ENCODE data around the gene HTT.

HTT gene

DNA sequence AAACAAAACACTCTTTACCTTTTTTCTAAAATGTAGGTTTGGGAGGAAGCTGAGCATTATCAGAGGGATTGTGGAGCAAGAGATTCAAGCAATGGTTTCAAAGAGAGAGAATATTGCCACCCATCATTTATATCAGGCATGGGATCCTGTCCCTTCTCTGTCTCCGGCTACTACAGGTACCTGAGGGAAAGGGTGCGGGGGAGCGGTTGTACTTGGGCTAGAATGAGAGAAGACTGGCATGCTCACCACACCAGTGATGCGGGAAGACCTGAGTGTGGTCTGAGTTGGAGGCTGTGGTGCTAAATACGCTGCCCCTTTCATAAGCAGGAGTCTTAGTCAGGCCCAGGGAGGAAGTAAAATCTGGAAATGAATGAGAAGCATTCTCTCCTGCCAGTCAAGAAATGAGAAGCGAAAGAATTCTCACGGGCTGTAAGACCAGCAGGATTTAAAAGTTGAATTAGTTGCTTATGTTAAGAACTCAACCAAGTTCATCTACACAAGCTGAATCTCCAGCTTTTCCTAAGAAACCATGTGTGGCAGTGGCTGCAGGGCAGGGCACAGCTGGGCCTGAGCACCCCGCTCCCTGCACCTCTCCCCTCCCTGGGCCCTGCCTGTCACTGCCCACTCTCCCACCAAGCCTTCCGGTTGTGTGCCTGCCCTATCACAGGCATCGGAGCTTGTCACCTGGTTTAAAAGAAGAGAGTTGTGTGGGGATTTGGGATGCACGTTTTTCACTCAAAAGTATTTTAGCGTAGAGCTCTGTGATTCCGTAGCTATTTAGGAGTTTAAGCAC, 149.7 kb downstream of the HTT start:
- no peak for DNase-seq

GRCh38 chr4:3225071-3225850, 150.8 kb downstream of the HTT start:
- no peak for DNase-seq

- no peak for DNase-seq
Observed at GRCh38 chr4:3225936-3226335, 151.5 kb downstream of the HTT start.

DNA sequence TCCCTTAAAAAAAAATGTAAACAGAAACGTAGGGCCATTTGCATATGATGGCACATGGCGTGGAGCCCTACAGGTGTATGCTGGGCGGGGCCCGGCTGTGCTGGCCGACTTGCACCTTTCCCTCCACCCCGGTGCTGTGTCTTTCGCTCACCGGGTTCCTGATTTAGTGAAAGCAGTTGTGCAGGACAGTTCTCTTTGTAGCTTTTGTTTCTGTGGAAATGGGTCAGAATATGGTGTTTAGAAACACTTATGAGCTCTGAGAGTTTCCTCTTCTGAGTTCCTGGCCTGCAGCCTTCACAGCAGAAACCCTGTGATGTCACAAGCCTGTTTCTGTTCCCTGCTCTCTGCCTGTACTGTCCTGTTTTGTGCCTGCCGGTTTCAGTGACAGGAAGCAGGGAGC, 152.0 kb downstream of the HTT start:
- no peak for DNase-seq

DNA sequence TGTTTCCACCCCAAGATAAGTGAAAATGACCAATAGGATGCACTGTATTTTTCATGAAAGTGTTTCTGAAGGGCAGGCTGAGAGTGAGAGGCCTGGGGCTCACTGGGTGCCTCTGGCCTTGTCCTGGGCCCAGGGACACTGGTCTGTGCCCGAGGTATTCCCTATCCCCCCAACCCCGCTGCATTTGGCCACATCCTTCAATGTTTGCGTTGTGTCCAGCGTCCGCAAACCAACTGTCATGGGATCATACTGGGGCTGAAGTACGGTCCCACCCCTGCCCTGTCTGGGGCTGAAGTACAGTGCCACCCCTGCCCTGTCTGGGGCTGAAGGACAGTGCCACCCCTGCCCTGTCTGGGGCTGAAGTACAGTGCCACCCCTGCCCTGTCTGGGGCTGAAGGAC, 152.5 kb downstream of the HTT start:
- no peak for DNase-seq

DNA sequence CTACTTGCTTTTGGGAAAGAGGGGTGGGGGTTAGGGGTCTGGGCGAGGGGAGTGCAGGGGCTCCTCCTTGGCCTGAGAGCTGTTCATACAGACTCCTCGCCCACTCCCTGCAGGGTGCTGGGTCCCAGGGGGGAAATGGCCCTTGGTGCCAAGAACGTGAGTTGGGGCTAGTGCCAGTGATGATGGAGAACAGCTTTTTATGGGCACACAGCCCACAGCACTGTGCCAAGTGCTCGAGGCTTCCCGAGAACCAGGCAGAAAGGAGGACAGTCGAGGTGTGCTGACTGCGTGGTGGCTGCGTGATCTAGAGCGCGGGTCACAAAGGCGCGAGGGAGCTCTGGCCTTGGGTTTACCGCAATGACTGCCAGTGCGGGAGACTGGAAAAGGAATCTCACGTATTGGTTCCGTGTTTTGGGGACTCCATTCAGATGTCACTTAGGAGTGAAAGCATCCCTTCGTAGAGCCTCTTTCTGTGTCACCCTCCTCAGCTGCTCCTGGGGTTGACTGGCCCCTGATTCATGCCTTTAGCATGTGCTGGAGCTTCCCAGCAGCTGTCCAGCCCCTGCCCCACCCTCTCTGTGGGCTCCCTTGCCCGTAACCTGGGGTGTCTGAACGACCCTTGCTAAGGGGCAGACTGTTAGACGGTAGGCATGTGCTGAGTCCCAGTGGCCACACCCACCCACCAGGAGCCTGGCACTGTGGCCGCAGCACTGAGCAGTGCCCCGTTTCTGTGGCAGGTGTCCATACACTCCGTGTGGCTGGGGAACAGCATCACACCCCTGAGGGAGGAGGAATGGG, 153.6 kb downstream of the HTT start:
- DNase-seq = no peak

GRCh38 chr4:3228881-3229280, 154.4 kb downstream of the HTT start:
- no peak for DNase-seq

GRCh38 chr4:3229328-3229727, 154.8 kb downstream of the HTT start:
- no peak for DNase-seq

- DNase-seq = no peak
Observed at GRCh38 chr4:3229964-3230363, 155.5 kb downstream of the HTT start.

GRCh38 chr4:3231471-3231870, 157.0 kb downstream of the HTT start:
- DNase-seq = no peak

DNA sequence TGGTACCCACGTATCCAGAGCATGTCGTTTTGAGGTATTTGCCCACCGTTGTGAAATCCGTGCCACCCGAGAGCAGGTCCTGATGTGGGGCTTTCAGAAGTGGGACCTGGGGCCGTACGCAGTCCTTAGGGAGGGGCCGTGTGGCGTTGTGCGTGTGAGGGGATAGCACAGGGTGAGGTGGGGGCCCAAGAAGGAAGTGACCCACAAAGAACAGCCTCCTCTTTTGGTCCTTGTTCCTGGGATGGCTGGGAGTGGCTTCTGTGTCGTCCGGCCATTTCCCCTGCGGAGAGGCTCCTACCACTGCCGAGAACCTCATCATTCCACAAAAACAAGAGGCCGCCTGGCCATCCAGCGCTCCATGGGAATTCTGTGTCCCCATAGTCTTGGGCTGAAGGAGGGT, 157.5 kb downstream of the HTT start:
- no peak for DNase-seq

DNA sequence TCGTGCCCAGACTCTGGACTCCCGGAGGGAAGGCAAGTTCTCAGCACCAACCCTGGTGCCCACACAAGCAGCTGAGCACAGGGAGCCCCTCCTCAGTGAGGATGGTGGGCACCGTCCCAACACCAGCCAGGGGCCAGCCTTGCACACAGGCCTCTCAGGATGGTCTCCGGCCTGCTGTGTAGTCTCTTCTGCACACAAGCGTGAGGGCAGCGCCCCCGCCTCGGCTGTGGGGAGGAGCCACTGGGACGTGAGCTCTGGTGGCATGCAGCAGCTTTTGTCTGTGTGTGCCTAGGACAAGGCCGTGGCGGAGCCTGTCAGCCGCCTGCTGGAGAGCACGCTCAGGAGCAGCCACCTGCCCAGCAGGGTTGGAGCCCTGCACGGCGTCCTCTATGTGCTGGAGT, 158.4 kb downstream of the HTT start:
- DNase-seq = no peak

GRCh38 chr4:3233391-3234071, 159.1 kb downstream of the HTT start:
- DNase-seq = no peak

DNA sequence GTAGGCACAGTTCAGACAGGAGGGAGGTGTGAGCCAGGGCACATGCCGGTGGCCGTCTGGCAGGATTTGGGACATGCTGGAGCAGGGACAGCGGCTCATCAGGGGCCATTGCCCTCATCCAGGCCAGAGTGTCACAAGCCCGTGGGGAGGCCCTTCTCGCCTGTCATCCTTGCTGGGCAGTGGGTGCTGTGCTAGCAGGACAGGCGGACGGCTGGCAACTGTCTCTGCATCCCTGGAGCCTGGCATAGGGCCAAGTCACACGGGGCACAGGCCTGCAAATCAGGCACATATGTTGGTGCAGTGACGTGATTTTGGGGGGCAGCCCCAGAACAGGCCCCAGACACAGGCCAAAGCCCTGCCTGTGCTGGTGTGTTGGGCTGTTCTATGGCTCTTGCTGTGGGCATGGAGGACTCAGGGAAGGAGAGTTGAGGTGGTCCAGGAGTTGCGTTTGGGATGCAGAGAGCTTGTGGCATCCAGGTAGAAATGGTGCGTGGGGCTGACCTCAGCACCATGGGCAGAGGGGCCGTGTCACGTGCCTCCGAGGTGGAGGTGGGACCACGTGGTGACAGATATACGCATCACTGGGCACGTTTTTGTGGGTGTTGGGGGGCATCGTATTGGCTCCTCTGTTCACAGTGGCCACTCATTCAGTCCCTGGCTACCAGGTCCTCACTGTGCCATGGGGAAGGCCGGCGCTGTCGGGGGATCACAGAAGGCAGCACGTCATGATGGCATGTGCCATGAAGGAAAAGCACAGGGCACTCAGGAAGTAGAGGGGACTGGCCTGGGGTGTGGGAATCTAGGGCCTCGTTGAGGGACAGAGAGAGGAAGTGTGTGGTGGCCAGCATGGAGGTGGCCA, 159.9 kb downstream of the HTT start:
- no peak for DNase-seq

DNA sequence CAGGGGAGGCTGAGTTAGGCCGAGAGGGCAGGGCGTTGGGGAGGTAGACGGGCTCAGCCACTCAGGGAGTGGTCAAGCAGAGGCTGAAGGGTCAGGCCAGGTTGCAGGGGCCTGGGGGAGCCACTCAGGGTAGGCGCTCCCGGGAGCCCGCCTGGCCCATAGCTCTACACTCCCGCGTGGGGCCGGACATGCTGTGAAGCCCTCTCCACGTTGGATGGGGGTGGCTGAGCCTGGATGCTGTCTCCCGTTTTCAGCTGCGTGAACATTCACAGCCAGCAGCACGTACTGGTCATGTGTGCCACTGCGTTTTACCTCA, 160.5 kb downstream of the HTT start:
- no peak for DNase-seq

DNA sequence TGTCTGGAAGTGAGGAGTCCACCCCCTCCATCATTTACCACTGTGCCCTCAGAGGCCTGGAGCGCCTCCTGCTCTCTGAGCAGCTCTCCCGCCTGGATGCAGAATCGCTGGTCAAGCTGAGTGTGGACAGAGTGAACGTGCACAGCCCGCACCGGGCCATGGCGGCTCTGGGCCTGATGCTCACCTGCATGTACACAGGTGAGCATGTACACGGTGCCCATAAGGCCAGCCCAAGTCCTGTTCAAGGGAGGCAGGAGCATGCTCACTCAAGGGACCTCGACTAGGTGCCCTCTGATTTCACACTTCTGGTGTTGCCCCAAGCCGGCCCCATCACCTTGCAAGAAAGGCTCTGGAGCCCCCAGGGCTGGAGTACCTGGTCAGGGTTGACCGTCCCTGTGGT, 161.1 kb downstream of the HTT start:
- DNase-seq = no peak

GRCh38 chr4:3236326-3236878, 161.9 kb downstream of the HTT start:
- no peak for DNase-seq

- no peak for DNase-seq
Observed at GRCh38 chr4:3237266-3237665, 162.8 kb downstream of the HTT start.

GRCh38 chr4:3237712-3238560, 163.5 kb downstream of the HTT start:
- DNase-seq = no peak

GRCh38 chr4:3238721-3239120, 164.2 kb downstream of the HTT start:
- no peak for DNase-seq

- no peak for DNase-seq
Observed at GRCh38 chr4:3239303-3239702, 164.8 kb downstream of the HTT start.

All from NCI-H524 treated with DMSO at 0.1 percent for 48 hours (cell line).